ENCODE data around the gene CHAD. TPM values are rescaled to one million over a fixed set of nuclear protein-coding genes. Genes with fewer than 3 reads are reported as not detected.

CHAD gene
- total RNA-seq, 2 experiments from 2014 or later = not detected

- intact Hi-C loops (cut with micrococcal nuclease) = no loop called here
- ChIA-PET CTCF (interaction anchor here (1.2 kb wide), 1 partner anchor 29 kb away, joined by 5 read pairs; no protein-coding TSS in a partner anchor), POLR2A (no interaction called here)
- no peaks in the 10 kb centered on the region for H3K27me3 Mint-ChIP-seq
- H3K4me1 Mint-ChIP-seq (ENCODE audit: low read depth) = peaks cover 56% of the 10 kb centered on the region
- H3K4me3 Mint-ChIP-seq = peak within 1 kb of the TSS; percentile 97
- ATAC-seq (peak; percentile 61), DNase-seq (peak; percentile 92)
- H3K27ac Mint-ChIP-seq = peak within 1 kb of the TSS; percentile 92
- H3K36me3 Mint-ChIP-seq (ENCODE audit: low read depth) = peaks cover 8% of the 10 kb centered on the region
- H3K9me3 Mint-ChIP-seq = no peaks in the 10 kb centered on the region
- no peak for TF ChIP-seq CTCF (IDR thresholded peaks at IDR 0.05)
These were observed 39.3 kb upstream of the CHAD start, which contains the start of gene MYCBPAP for GRCh38 chr17:50507871-50508572. TSS of gene MYCBPAP (plus strand) at chr17:50508439. CDS start at chr17:50508675, 236 bp downstream.

DNA sequence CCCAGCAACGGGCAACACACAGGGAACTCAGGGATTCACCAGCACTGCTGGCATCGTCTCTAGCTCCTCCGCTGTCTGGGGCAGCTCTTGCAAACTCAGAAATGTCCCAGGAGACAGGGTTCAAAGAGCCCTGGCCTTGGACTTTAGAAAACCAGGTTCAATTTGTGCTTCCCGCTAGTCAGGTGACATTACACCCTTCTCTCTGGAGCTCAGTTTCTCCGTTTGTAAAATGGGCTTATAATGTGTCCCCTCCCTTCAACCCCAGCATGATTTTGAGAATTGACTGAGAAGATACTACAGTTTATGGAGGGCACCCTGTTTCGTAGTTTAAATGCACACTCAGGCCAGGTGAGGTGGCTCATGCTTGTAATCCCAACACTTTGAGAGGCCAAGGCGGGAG, 37.6 kb upstream of the CHAD start:
- Mint-ChIP-seq H3K4me1 (ENCODE audit: low read depth) (peaks cover 49% of the 10 kb centered on the region), H3K4me3 (no peak overlapping the region), H3K9me3 (no peaks in the 10 kb centered on the region), H3K36me3 (ENCODE audit: low read depth) (peaks cover 8% of the 10 kb centered on the region), H3K27me3 (no peaks in the 10 kb centered on the region), H3K27ac (no peak overlapping the region)
- ATAC-seq (no peak), DNase-seq (no peak)
- ChIA-PET CTCF (interaction anchor here (1.0 to 6.9 kb wide), 5 partner anchors 23 to 144 kb away, joined by 4 to 40 read pairs (median 5); partner anchors contain the start of gene RSAD1), POLR2A (no interaction called here)
- no peak for TF ChIP-seq CTCF (IDR thresholded peaks at IDR 0.05)
- intact Hi-C loops (cut with micrococcal nuclease) = no loop called here

GRCh38 chr17:50505591-50506130, 37.0 kb upstream of the CHAD start:
- CTCF ChIA-PET = interaction anchor here (1.0 to 6.9 kb wide), 8 partner anchors 14 to 143 kb away, joined by 3 to 50 read pairs (median 4); partner anchors contain the start of genes LRRC59 and RSAD1

GRCh38 chr17:50502301-50502990, 33.8 kb upstream of the CHAD start:
- POLR2A ChIA-PET = interaction anchor here (0.8 to 1.1 kb wide), 2 partner anchors 15 to 23 kb away, joined by 3 read pairs; no protein-coding TSS in a partner anchor
- intact Hi-C loops (cut with micrococcal nuclease) = no loop called here
- DNase-seq (no peak), ATAC-seq (peak; percentile 6)
- Mint-ChIP-seq H3K4me1 (ENCODE audit: low read depth) (peaks cover 22% of the 10 kb centered on the region), H3K4me3 (no peak overlapping the region), H3K27ac (no peak overlapping the region), H3K9me3 (no peaks in the 10 kb centered on the region), H3K27me3 (no peaks in the 10 kb centered on the region), H3K36me3 (ENCODE audit: low read depth) (no peaks in the 10 kb centered on the region)
- CTCF ChIA-PET = interaction anchor here (1.5 to 6.9 kb wide), 8 partner anchors 9 to 192 kb away, joined by 4 to 50 read pairs (median 6); partner anchors contain the start of genes LRRC59 and RSAD1
- no peak for TF ChIP-seq CTCF (IDR thresholded peaks at IDR 0.05)

More at GRCh38 chr17:50505591-50506130, 37.0 kb upstream of the CHAD start:
- POLR2A ChIA-PET = interaction anchor here (0.7 to 1.5 kb wide), 2 partner anchors 36 to 123 kb away, joined by 3 read pairs; no protein-coding TSS in a partner anchor
- no peak for TF ChIP-seq CTCF (IDR thresholded peaks at IDR 0.05)
- no peak for ATAC-seq
- no peak overlapping the region for H3K4me3 Mint-ChIP-seq
- peaks cover 43% of the 10 kb centered on the region for H3K4me1 Mint-ChIP-seq (ENCODE audit: low read depth)
- intact Hi-C loops (cut with micrococcal nuclease) = no loop called here
- H3K9me3 Mint-ChIP-seq = no peaks in the 10 kb centered on the region
- no peak overlapping the region for H3K27ac Mint-ChIP-seq
- H3K36me3 Mint-ChIP-seq (ENCODE audit: low read depth) = peaks cover 8% of the 10 kb centered on the region
- no peaks in the 10 kb centered on the region for H3K27me3 Mint-ChIP-seq
- no peak for DNase-seq
